ENCODE results near the gene CDH13. TPM values are rescaled to one million over a fixed set of nuclear protein-coding genes. Genes with fewer than 3 reads are reported as not detected.

The CDH13 gene
- total and polyA plus RNA-seq, 2 experiments from 2014 or later, result 1.2 to 1.5 TPM

DNA sequence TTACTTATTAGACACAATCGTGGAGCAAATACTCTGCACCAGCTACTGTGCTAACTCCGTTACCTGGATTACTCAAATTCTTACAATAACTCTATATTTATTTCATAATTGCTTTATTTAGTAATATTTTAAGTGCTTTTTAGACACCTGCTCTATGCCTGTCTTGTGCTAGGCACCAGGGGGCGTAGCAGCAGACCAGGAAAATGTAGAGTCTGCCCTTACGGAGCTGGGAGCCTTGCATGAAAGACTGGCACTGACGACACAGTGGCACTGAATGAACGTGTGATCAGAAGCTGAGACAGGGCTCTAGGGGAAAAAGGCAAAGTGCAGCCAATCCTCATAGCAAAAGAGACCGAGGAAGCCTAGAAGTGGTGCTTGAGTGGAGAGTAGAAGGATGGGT lies 486.5 kb downstream of the CDH13 start:
- no peaks in the 10 kb centered on the region for H3K36me3 ChIP-seq (replicated peaks; ENCODE audit: insufficient read depth, low read depth)
- H3K4me1 ChIP-seq (ENCODE audit: insufficient read depth), result no peaks in the 10 kb centered on the region
- no peaks in the 10 kb centered on the region for H3K9me2 ChIP-seq (replicated peaks; ENCODE audit: insufficient read depth)
- H3K27ac ChIP-seq, result no peak overlapping the region
- no peak overlapping the region for H3K4me3 ChIP-seq
- no peaks in the 10 kb centered on the region for H3K79me2 ChIP-seq
- WGBS (ENCODE audit: low lambda C conversion rate, missing lambda C conversion rate), result 30% methylated on average over 7 of the region's 7 CpGs
- peaks cover 7% of the 10 kb centered on the region for H3K27me3 ChIP-seq
- no peak overlapping the region for H3K4me2 ChIP-seq
- H2AFZ ChIP-seq, result no peak overlapping the region
- no peaks in the 10 kb centered on the region for H3K9me3 ChIP-seq (ENCODE audit: low read depth)
- DNase-seq (ENCODE audit: low spot score), result peak; percentile 36
- TF ChIP-seq, protein P1, sequence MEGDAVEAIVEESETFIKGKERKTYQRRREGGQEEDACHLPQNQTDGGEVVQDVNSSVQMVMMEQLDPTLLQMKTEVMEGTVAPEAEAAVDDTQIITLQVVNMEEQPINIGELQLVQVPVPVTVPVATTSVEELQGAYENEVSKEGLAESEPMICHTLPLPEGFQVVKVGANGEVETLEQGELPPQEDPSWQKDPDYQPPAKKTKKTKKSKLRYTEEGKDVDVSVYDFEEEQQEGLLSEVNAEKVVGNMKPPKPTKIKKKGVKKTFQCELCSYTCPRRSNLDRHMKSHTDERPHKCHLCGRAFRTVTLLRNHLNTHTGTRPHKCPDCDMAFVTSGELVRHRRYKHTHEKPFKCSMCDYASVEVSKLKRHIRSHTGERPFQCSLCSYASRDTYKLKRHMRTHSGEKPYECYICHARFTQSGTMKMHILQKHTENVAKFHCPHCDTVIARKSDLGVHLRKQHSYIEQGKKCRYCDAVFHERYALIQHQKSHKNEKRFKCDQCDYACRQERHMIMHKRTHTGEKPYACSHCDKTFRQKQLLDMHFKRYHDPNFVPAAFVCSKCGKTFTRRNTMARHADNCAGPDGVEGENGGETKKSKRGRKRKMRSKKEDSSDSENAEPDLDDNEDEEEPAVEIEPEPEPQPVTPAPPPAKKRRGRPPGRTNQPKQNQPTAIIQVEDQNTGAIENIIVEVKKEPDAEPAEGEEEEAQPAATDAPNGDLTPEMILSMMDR (IDR thresholded peaks at IDR 0.05; ENCODE audit: poor library complexity), result peak; percentile 54
- no peak for TF ChIP-seq EZH2 (IDR thresholded peaks at IDR 0.05; ENCODE audit: borderline replicate concordance)
- no peaks in the 10 kb centered on the region for H4K20me1 ChIP-seq (ENCODE audit: insufficient read depth, poor library complexity, severe bottlenecking)

DNA sequence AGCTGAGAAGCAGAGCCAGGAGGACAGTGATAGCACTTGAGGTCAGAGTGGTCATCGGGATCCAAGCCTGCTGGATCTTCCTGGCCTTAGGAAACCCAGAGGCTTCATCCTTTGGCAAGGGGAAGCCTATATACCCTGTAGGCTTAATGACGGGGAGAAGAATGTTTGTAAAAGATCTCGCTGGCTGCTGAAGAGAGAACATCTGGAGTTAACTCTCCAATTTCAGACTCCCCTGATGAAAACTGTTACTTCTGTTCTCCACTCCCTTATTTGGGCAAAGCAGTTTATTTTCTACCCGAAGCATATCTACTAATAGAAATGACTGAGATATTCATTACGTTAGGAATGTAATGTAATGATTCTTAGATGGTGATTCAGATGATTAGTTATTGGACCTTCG lies 487.0 kb downstream of the CDH13 start:
- H3K27me3 ChIP-seq, result peaks cover 7% of the 10 kb centered on the region
- no peak overlapping the region for H3K27ac ChIP-seq
- no peak overlapping the region for H2AFZ ChIP-seq
- H3K4me1 ChIP-seq (ENCODE audit: insufficient read depth), result no peaks in the 10 kb centered on the region
- H3K79me2 ChIP-seq, result no peaks in the 10 kb centered on the region
- H3K36me3 ChIP-seq (replicated peaks; ENCODE audit: insufficient read depth, low read depth), result no peaks in the 10 kb centered on the region
- no peaks in the 10 kb centered on the region for H3K9me3 ChIP-seq (ENCODE audit: low read depth)
- H3K9me2 ChIP-seq (replicated peaks; ENCODE audit: insufficient read depth), result no peaks in the 10 kb centered on the region
- TF ChIP-seq EZH2 (IDR thresholded peaks at IDR 0.05; ENCODE audit: borderline replicate concordance) (no peak), EZH2phosphoT487 (IDR thresholded peaks at IDR 0.05; ENCODE audit: low read depth, severe bottlenecking, unreplicated experiment) (no peak)
- TF ChIP-seq, protein P1 (IDR thresholded peaks at IDR 0.05; ENCODE audit: poor library complexity), result no peak
- no peak for DNase-seq (ENCODE audit: low spot score)
- no peaks in the 10 kb centered on the region for H4K20me1 ChIP-seq (ENCODE audit: insufficient read depth, poor library complexity, severe bottlenecking)
- H3K4me3 ChIP-seq, result no peak overlapping the region
- H3K4me2 ChIP-seq, result no peak overlapping the region
- 60% methylated on average over 6 of the region's 6 CpGs for WGBS (ENCODE audit: low lambda C conversion rate, missing lambda C conversion rate)

DNA sequence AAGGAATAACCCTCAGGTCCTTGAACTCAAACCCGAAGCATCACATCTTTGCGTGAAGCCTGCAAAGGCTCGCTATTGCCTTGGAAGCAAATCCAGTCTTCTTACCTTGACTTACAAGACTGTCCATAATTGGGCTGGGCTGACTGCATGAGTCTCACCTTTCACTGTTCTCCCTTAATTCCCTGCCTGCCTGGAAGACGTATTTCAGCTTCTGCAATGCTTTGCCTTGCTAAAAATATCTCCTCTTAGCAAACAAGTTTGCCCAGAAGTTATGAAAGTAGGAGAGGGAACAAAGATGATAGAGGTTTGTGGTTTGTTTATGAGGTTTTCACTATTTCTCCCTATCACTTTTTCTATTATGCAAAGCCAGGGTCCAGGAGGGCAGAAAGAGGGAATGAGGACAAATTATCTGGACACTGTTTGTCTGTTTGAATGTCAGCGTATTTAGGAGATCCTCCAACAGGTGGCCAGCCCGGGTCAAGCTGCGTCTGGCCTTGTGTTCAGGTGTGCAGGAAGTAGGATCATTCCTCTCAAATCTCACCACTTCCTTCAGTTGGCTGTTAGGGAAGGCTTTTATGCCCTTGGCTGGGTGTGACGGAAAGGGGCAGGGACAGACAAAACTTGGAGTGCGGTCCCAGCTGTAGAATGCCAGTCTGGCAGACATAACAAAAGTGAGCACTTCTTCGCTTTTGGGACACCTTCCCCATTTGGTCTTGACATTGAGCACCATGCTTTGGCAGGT lies 488.9 kb downstream of the CDH13 start:
- Histone ChIP-seq H3K9me2 (replicated peaks; ENCODE audit: insufficient read depth) (no peaks in the 10 kb centered on the region), H3K4me1 (ENCODE audit: insufficient read depth) (no peaks in the 10 kb centered on the region), H3K27me3 (peaks cover 7% of the 10 kb centered on the region), H3K36me3 (replicated peaks; ENCODE audit: insufficient read depth, low read depth) (no peaks in the 10 kb centered on the region), H3K4me2 (no peak overlapping the region), H3K27ac (no peak overlapping the region), H3K9me3 (ENCODE audit: low read depth) (no peaks in the 10 kb centered on the region), H4K20me1 (ENCODE audit: insufficient read depth, poor library complexity, severe bottlenecking) (no peaks in the 10 kb centered on the region), H2AFZ (no peak overlapping the region), H3K79me2 (no peaks in the 10 kb centered on the region), H3K4me3 (no peak overlapping the region)
- whole genome bisulfite sequencing (ENCODE audit: low lambda C conversion rate, missing lambda C conversion rate), result 80% methylated on average over 10 of the region's 10 CpGs
- TF ChIP-seq EZH2phosphoT487 (IDR thresholded peaks at IDR 0.05; ENCODE audit: low read depth, severe bottlenecking, unreplicated experiment) (no peak), EZH2 (IDR thresholded peaks at IDR 0.05; ENCODE audit: borderline replicate concordance) (no peak)
- TF ChIP-seq, protein P1 (IDR thresholded peaks at IDR 0.05; ENCODE audit: poor library complexity), result no peak
- DNase-seq (ENCODE audit: low spot score), result no peak

Measured in hepatocyte (in vitro differentiated cells).